Neural cell (in vitro differentiated cells): ENCODE results near the gene NOP9. TPM values are rescaled to one million over a fixed set of nuclear protein-coding genes. Genes with fewer than 3 reads are reported as not detected.

ENCODE experiments used
- H2AFZ ChIP-seq: fragments of 200-600, 300-800 bp; sonication (generic), shearing (Covaris generic); 2 replicates; pipeline ENCODE4 v1.6.0; 2014; ENCODE audit warnings: low read depth, mild to moderate bottlenecking, antibody characterized with exemption, low read length, moderate library complexity
- H3F3A ChIP-seq: fragments of 200-600 bp; shearing (Covaris generic); 2 replicates; pipeline ENCODE4 v1.6.1; 2016; ENCODE audit warnings: mild to moderate bottlenecking, moderate library complexity, mixed read lengths, antibody characterized with exemption, low read length; ENCODE audit not compliant: insufficient read depth, poor library complexity, severe bottlenecking
- H3K27ac ChIP-seq: fragments of 200-600, 300-800 bp; sonication (generic), shearing (Covaris generic); 2 replicates; pipeline ENCODE4 v1.5.1; 2014; ENCODE audit warnings: mild to moderate bottlenecking, low read length, moderate library complexity
- H3K27me3 ChIP-seq: fragments of 300-800, 200-600 bp; sonication (generic), shearing (Covaris generic); 2 replicates; pipeline ENCODE4 v1.6.0; 2014; ENCODE audit warnings: mild to moderate bottlenecking, low read depth, low read length, moderate library complexity; ENCODE audit not compliant: insufficient read depth
- H3K36me3 ChIP-seq: fragments of 300-800, 200-600 bp; sonication (generic), shearing (Covaris generic); 2 replicates; pipeline ENCODE4 v1.5.1; 2014; ENCODE audit warnings: mild to moderate bottlenecking, antibody characterized with exemption, low read length, moderate library complexity; ENCODE audit not compliant: insufficient read depth
- H3K4me2 ChIP-seq: fragments of 300-800, 200-600 bp; sonication (generic), shearing (Covaris generic); 2 replicates; pipeline ENCODE4 v1.6.0; 2014; ENCODE audit warnings: mild to moderate bottlenecking, low read length
- H3K4me3 ChIP-seq: fragments of 300-800, 200-600 bp; sonication (generic), shearing (Covaris generic); 2 replicates; pipeline ENCODE4 v1.5.1; 2014; ENCODE audit warnings: mild to moderate bottlenecking, low read length, moderate library complexity
- H3K79me2 ChIP-seq: fragments of 200-600 bp; shearing (Covaris generic); replicated peaks from 2 replicates; pipeline ENCODE4 v1.6.0; 2014; ENCODE audit warnings: mild to moderate bottlenecking, low read length, moderate library complexity; ENCODE audit not compliant: insufficient read depth
- H3K9ac ChIP-seq: fragments of 300-800, 200-600 bp; sonication (generic), shearing (Covaris generic); 2 replicates; pipeline ENCODE4 v1.6.1; 2016; ENCODE audit warnings: mild to moderate bottlenecking, low read length, mixed read lengths
- H3K9me2 ChIP-seq: fragments of 200-600 bp; shearing (Covaris generic); 2 replicates; pipeline ENCODE4 v1.6.1; 2016; ENCODE audit warnings: mild to moderate bottlenecking, low read length, mixed read lengths; ENCODE audit not compliant: insufficient read depth
- H3K9me3 ChIP-seq: fragments of 200-600, 300-800 bp; sonication (generic), shearing (Covaris generic); 2 replicates; pipeline ENCODE4 v1.6.1; 2016; ENCODE audit warnings: mild to moderate bottlenecking, mixed run types, low read length, moderate library complexity, mixed read lengths
- H4K20me1 ChIP-seq: fragments of 200-600 bp; shearing (Covaris generic); 2 replicates; pipeline ENCODE4 v1.6.1; 2016; ENCODE audit warnings: mild to moderate bottlenecking, mixed run types; ENCODE audit not compliant: insufficient read depth
- EP300 ChIP-seq: fragments of 450-650 bp; conservative IDR thresholded peaks from 2 replicates; pipeline ENCODE4 v1.6.1; 2014; ENCODE audit warnings: antibody characterized with exemption, mild to moderate bottlenecking, moderate library complexity; ENCODE audit not compliant: poor library complexity, severe bottlenecking
- EZH2 ChIP-seq: fragments of 200-600, 300-800 bp; shearing (Covaris generic), sonication (generic); IDR thresholded peaks from 2 replicates; pipeline ENCODE4 v1.6.1; 2014; ENCODE audit warnings: antibody characterized with exemption, low read length, borderline replicate concordance, mild to moderate bottlenecking; ENCODE audit not compliant: insufficient read depth, poor library complexity, severe bottlenecking
- MXI1 ChIP-seq: fragments of 450-650 bp; conservative IDR thresholded peaks from 2 replicates; pipeline ENCODE4 v1.6.1; 2014; ENCODE audit warnings: antibody characterized with exemption, mild to moderate bottlenecking; ENCODE audit not compliant: poor library complexity, severe bottlenecking
- POLR2AphosphoS5 ChIP-seq: IDR thresholded peaks from 2 replicates; pipeline ENCODE4 v1.6.1; 2012
- RAD21 ChIP-seq: fragments of 450-650 bp; conservative IDR thresholded peaks from 2 replicates; pipeline ENCODE4 v1.6.1; 2014; ENCODE audit warnings: antibody characterized with exemption, mild to moderate bottlenecking, moderate library complexity
- SMC3 ChIP-seq: fragments of 450-650 bp; conservative IDR thresholded peaks from 2 replicates; pipeline ENCODE4 v1.6.1; 2014; ENCODE audit warnings: antibody characterized with exemption, mild to moderate bottlenecking, moderate library complexity; ENCODE audit not compliant: poor library complexity
- TAF1 ChIP-seq: IDR thresholded peaks from 2 replicates; pipeline ENCODE4 v1.6.1; 2012; ENCODE audit warnings: low read depth
- polyA plus RNA-seq: library from polyadenylated mRNA; depleted of rRNA; stranded (reverse); fragments of >200 nt; gene quantifications from 2 replicates; pipeline ENCODE4 v1.2.3, GENCODE V29; 2014
- TF ChIP-seq, protein P1 (sequence below): fragments of 450-650 bp; IDR thresholded peaks from 2 replicates; pipeline ENCODE4 v1.5.1; 2014; ENCODE audit warnings: antibody characterized with exemption, mild to moderate bottlenecking, moderate library complexity; ENCODE audit not compliant: poor library complexity, severe bottlenecking
- TF ChIP-seq, protein P2 (sequence below): IDR thresholded peaks from 2 replicates; pipeline ENCODE4 v1.6.1; 2012; ENCODE audit warnings: borderline replicate concordance

The NOP9 gene
- polyA plus RNA-seq, 1 donor from 2014 or later: 13.0 TPM

DNA sequence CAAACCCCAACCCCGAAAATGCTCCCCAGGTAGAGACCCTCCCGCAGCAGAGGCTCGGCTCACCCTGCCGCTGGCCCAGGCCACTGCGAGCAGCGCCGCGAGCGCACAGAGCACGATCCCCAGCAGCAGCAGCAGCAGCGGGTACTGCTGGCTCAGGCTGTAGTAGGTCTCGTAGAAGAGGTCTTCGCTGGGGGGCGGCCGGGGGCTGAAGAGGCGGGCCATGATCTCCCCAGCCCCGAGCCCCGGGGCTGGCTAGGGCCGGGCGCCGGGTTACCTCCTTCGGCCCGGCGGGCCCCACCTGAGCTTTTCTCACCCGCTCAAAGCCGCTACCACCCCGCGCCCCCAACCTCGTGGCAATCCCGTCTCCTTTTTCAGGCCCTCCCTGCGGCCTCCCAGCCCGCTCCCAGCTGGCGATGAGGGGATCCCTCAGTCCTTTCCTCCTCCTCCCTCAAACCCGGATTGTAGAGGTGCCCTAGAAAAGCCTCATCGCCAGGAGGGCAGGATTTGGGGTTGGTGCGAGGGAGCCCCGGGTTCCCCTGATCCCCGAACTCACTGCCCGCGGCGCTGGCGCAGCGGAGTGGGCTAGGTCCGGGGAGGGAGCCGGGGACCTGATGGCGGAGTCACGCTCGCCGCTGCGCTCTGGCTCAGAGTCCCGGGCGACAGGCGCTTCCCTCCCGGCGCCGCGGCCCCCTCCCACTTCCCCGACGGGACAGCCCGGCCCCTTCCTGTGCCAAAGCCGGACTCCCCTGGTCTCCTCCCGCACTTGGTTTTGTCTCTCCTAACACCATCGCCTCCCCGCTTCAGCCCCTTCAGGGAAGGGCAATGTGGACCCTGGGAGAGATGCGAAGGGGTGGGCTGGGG is 35.0 kb downstream of the NOP9 start, which contains the start of gene ADCY4:
Gene ADCY4 (minus strand): TSS at position 641 of the 861 bp plus-strand sequence. CDS start 419 bp downstream, at position 222.
- H3K79me2 ChIP-seq: no peaks in the 10 kb centered on the region
- no peaks in the 10 kb centered on the region for H3K9me2 ChIP-seq
- no peak within 1 kb of the TSS for H3K27ac ChIP-seq
- peaks cover 93% of the 10 kb centered on the region for H3K27me3 ChIP-seq
- TF ChIP-seq EZH2 (peak; percentile 57), SMC3 (no peak), POLR2AphosphoS5 (no peak), EP300 (no peak), TAF1 (no peak)
- no peaks in the 10 kb centered on the region for H3K9me3 ChIP-seq
- H3K4me2 ChIP-seq: no peak within 1 kb of the TSS
- no peak within 1 kb of the TSS for H2AFZ ChIP-seq
- H3K4me3 ChIP-seq: peak within 1 kb of the TSS; percentile 56
- no peak within 1 kb of the TSS for H3K9ac ChIP-seq
- H4K20me1 ChIP-seq: no peaks in the 10 kb centered on the region
- H3K36me3 ChIP-seq: no peaks in the 10 kb centered on the region
- H3F3A ChIP-seq: no peaks in the 10 kb centered on the region

DNA sequence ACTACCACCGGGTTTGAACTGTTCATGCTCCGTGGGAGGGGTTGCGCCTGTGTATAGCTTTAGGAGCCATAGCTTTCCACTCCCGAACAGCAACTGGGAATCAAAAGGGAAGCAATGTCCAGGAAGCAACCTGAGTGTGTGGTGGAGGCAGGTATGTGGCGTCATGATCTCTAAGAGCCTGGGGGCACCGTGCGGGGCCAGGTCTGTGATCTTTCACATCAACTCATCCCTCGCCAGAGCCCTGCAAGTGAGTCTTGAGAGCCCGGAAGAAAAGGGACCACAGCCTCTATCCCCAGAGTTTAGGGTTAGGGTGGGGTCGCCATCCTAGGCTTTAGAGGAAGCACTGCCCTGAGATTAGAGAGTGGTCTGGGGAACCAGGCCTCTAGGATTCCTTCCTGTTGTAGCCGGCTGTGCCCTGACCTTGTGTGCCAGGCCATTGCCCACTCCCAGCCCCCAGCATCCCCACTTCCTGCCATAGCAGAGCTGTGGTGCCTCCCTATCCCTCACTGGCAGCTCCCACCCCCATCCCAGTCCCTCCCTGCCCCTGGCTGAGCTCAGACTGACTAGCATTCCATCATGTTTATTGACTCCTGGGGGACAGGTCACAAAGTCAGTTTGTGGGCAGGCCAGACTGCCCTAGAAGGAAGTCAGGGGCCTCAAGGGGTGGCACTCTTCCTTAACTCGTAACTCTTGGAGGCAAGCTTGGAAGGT is 36.0 kb downstream of the NOP9 start:
- Histone ChIP-seq H3K4me2 (no peak overlapping the region), H3K27ac (no peak overlapping the region), H3K9ac (no peak overlapping the region), H3F3A (no peaks in the 10 kb centered on the region), H3K9me3 (no peaks in the 10 kb centered on the region), H4K20me1 (no peaks in the 10 kb centered on the region), H3K9me2 (no peaks in the 10 kb centered on the region), H3K4me3 (no peak overlapping the region), H3K36me3 (no peaks in the 10 kb centered on the region), H3K79me2 (no peaks in the 10 kb centered on the region), H3K27me3 (peaks cover 98% of the 10 kb centered on the region), H2AFZ (no peak overlapping the region)
- TF ChIP-seq POLR2AphosphoS5 (no peak), TAF1 (no peak), EZH2 (no peak), EP300 (no peak), RAD21 (no peak), MXI1 (no peak), SMC3 (no peak)
- TF ChIP-seq, protein P1, sequence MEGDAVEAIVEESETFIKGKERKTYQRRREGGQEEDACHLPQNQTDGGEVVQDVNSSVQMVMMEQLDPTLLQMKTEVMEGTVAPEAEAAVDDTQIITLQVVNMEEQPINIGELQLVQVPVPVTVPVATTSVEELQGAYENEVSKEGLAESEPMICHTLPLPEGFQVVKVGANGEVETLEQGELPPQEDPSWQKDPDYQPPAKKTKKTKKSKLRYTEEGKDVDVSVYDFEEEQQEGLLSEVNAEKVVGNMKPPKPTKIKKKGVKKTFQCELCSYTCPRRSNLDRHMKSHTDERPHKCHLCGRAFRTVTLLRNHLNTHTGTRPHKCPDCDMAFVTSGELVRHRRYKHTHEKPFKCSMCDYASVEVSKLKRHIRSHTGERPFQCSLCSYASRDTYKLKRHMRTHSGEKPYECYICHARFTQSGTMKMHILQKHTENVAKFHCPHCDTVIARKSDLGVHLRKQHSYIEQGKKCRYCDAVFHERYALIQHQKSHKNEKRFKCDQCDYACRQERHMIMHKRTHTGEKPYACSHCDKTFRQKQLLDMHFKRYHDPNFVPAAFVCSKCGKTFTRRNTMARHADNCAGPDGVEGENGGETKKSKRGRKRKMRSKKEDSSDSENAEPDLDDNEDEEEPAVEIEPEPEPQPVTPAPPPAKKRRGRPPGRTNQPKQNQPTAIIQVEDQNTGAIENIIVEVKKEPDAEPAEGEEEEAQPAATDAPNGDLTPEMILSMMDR: no peak
- TF ChIP-seq, protein P2, sequence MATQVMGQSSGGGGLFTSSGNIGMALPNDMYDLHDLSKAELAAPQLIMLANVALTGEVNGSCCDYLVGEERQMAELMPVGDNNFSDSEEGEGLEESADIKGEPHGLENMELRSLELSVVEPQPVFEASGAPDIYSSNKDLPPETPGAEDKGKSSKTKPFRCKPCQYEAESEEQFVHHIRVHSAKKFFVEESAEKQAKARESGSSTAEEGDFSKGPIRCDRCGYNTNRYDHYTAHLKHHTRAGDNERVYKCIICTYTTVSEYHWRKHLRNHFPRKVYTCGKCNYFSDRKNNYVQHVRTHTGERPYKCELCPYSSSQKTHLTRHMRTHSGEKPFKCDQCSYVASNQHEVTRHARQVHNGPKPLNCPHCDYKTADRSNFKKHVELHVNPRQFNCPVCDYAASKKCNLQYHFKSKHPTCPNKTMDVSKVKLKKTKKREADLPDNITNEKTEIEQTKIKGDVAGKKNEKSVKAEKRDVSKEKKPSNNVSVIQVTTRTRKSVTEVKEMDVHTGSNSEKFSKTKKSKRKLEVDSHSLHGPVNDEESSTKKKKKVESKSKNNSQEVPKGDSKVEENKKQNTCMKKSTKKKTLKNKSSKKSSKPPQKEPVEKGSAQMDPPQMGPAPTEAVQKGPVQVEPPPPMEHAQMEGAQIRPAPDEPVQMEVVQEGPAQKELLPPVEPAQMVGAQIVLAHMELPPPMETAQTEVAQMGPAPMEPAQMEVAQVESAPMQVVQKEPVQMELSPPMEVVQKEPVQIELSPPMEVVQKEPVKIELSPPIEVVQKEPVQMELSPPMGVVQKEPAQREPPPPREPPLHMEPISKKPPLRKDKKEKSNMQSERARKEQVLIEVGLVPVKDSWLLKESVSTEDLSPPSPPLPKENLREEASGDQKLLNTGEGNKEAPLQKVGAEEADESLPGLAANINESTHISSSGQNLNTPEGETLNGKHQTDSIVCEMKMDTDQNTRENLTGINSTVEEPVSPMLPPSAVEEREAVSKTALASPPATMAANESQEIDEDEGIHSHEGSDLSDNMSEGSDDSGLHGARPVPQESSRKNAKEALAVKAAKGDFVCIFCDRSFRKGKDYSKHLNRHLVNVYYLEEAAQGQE: no peak
